GM12878 (cell line): Measurements from ENCODE around the gene CYP46A1.

ENCODE experiments used
- GATAD2B ChIP-seq: fragments of 450-650 bp; conservative IDR thresholded peaks from 2 replicates; pipeline ENCODE4 v1.6.1; 2017; ENCODE audit warnings: low read depth, mild to moderate bottlenecking, moderate library complexity
- HDAC2 ChIP-seq: fragments of 200-600 bp; sonication (generic); IDR thresholded peaks from 2 replicates; pipeline ENCODE4 v1.6.1; 2017
- JUND ChIP-seq: IDR thresholded peaks from 2 replicates; pipeline ENCODE4 v1.6.1; 2012; ENCODE audit warnings: low read depth, mild to moderate bottlenecking, low read length, improper control_type of control experiment, moderate library complexity
- NFIC ChIP-seq: IDR thresholded peaks from 2 replicates; pipeline ENCODE4 v1.6.1; 2012; ENCODE audit warnings: low read depth, mild to moderate bottlenecking, inconsistent platforms, low read length, moderate library complexity
- POLR2AphosphoS5 ChIP-seq: IDR thresholded peaks from 2 replicates; pipeline ENCODE4 v1.6.1; 2011; ENCODE audit warnings: mild to moderate bottlenecking, low read length, inconsistent platforms
- TF ChIP-seq, protein P1 (sequence below): fragments of 450-650 bp; IDR thresholded peaks from 2 replicates; pipeline ENCODE4 v1.6.1; 2016; ENCODE audit warnings: mild to moderate bottlenecking, moderate library complexity, borderline replicate concordance
- TF ChIP-seq, protein P2 (sequence below): IDR thresholded peaks from 2 replicates; pipeline ENCODE4 v1.6.1; 2012; ENCODE audit warnings: low read depth, low read length, improper control_type of control experiment
- TF ChIP-seq, protein P3 (sequence below), 3 experiments: IDR thresholded peaks in 2 of 3; conservative IDR thresholded peaks in 1 of 3; 2 replicates each; pipeline ENCODE4 v1.5.1; 2011; ENCODE audit warnings: low read depth in 3 of 3, low read length in 3 of 3, mild to moderate bottlenecking in 3 of 3, control low read depth in 2 of 3, moderate library complexity in 2 of 3, inconsistent platforms in 1 of 3, mixed read lengths in 1 of 3; ENCODE audit not compliant: control insufficient read depth in 2 of 3, insufficient read depth in 1 of 3; ENCODE audit errors: extremely low read depth in 1 of 3

DNA sequence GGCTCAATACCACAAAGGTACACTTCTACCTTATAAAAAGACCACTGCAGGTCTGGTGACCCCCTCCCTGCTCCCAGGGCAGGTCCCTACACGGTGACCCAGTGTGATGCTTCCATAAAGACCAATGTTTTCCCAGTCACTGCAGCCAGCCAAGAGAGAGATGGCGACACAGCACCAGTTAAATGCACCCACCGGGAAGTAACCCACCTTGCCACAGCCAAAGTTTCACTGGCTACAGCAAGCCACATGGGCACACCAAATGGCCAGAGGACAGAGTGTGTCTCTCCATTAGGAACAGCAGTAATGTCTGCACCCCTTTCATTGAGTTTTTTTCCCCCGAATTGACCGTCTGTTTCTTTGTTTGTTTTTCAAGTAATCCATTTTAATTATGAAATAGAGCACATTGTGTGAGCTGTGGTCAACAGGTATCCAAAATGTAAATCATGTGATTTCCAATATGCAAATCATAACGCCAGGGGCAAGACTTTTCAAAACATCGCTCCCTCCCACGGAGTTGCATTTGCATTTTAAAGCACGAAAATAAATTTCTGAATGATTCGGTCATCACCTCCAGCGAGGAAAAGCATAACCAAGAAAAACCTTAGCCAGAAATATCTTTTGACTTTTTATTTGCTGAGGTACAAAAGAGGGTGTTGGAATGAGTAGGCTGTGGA is 60.2 kb downstream of the CYP46A1 start:
- TF ChIP-seq NFIC (no peak), POLR2AphosphoS5 (no peak), GATAD2B (no peak), HDAC2 (no peak), JUND (no peak)
- TF ChIP-seq, protein P1, sequence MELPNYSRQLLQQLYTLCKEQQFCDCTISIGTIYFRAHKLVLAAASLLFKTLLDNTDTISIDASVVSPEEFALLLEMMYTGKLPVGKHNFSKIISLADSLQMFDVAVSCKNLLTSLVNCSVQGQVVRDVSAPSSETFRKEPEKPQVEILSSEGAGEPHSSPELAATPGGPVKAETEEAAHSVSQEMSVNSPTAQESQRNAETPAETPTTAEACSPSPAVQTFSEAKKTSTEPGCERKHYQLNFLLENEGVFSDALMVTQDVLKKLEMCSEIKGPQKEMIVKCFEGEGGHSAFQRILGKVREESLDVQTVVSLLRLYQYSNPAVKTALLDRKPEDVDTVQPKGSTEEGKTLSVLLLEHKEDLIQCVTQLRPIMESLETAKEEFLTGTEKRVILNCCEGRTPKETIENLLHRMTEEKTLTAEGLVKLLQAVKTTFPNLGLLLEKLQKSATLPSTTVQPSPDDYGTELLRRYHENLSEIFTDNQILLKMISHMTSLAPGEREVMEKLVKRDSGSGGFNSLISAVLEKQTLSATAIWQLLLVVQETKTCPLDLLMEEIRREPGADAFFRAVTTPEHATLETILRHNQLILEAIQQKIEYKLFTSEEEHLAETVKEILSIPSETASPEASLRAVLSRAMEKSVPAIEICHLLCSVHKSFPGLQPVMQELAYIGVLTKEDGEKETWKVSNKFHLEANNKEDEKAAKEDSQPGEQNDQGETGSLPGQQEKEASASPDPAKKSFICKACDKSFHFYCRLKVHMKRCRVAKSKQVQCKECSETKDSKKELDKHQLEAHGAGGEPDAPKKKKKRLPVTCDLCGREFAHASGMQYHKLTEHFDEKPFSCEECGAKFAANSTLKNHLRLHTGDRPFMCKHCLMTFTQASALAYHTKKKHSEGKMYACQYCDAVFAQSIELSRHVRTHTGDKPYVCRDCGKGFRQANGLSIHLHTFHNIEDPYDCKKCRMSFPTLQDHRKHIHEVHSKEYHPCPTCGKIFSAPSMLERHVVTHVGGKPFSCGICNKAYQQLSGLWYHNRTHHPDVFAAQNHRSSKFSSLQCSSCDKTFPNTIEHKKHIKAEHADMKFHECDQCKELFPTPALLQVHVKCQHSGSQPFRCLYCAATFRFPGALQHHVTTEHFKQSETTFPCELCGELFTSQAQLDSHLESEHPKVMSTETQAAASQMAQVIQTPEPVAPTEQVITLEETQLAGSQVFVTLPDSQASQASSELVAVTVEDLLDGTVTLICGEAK: no peak
- TF ChIP-seq, protein P2, sequence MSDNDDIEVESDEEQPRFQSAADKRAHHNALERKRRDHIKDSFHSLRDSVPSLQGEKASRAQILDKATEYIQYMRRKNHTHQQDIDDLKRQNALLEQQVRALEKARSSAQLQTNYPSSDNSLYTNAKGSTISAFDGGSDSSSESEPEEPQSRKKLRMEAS: no peak
- TF ChIP-seq, protein P3, sequence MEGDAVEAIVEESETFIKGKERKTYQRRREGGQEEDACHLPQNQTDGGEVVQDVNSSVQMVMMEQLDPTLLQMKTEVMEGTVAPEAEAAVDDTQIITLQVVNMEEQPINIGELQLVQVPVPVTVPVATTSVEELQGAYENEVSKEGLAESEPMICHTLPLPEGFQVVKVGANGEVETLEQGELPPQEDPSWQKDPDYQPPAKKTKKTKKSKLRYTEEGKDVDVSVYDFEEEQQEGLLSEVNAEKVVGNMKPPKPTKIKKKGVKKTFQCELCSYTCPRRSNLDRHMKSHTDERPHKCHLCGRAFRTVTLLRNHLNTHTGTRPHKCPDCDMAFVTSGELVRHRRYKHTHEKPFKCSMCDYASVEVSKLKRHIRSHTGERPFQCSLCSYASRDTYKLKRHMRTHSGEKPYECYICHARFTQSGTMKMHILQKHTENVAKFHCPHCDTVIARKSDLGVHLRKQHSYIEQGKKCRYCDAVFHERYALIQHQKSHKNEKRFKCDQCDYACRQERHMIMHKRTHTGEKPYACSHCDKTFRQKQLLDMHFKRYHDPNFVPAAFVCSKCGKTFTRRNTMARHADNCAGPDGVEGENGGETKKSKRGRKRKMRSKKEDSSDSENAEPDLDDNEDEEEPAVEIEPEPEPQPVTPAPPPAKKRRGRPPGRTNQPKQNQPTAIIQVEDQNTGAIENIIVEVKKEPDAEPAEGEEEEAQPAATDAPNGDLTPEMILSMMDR (IDR thresholded peaks at IDR 0.05 in 2 of 3, conservative IDR thresholded peaks at IDR 0.05 in 1 of 3; ENCODE audit: control insufficient read depth in 2 of 3, extremely low read depth in 1 of 3, insufficient read depth in 1 of 3, low read depth in 3 of 3, low read length in 3 of 3): no peak; a peak in 1 of 6 replicates
